Breast epithelium (tissue), 4 donors: Measurements from ENCODE around the gene HYAL3. TPM values are rescaled to one million over a fixed set of nuclear protein-coding genes. Genes with fewer than 3 reads are reported as not detected.
A peak's percentile ranks its signal among the peaks of the same experiment; 100 is the strongest.

Experiments
- DNase-seq, 2 donors: peaks; one replicate each; pipeline ENCODE4 v3.0.0-alpha.2; 2019; ENCODE audit warnings: low spot score in 2 of 2
- H3K27ac ChIP-seq, 2 donors: fragments of 200-600 bp; sonication (generic) in 1 of 2; one replicate each; pipeline ENCODE4 v1.5.1; 2016 to 2019; ENCODE audit warnings: mild to moderate bottlenecking in 1 of 2
- H3K27me3 ChIP-seq, 2 donors: fragments of 200-600 bp; sonication (generic) in 1 of 2; one replicate each; pipeline versions ENCODE4 v1.5.1 to v1.6.0; 2017 to 2019; ENCODE audit warnings: control low read depth in 1 of 2, mild to moderate bottlenecking in 1 of 2
- H3K36me3 ChIP-seq: fragments of 200-600 bp; one replicate; pipeline ENCODE4 v1.5.1; 2019
- H3K4me1 ChIP-seq, 2 donors: fragments of 200-600 bp; sonication (generic); one replicate each; pipeline ENCODE4 v1.5.1; 2016 to 2019; ENCODE audit warnings: control low read depth in 1 of 2
- H3K4me3 ChIP-seq, 3 donors: fragments of 200-600 bp; sonication (generic); 1 replicate in 2 of 3; 2 replicates in 1 of 3; pipeline ENCODE4 v1.5.1; 2016 to 2019; ENCODE audit warnings: mild to moderate bottlenecking in 3 of 3, moderate library complexity in 2 of 3
- H3K9me3 ChIP-seq, 2 donors: fragments of 200-600 bp; sonication (generic) in 1 of 2; one replicate each; pipeline ENCODE4 v1.5.1; 2016 to 2019; ENCODE audit warnings: control low read depth in 1 of 2
- POLR2A ChIP-seq: fragments of 450-650 bp; IDR thresholded peaks from one replicate; pipeline ENCODE4 v1.6.1; 2016; ENCODE audit warnings: antibody characterized with exemption, mild to moderate bottlenecking, moderate library complexity
- POLR2AphosphoS5 ChIP-seq, 3 donors: sonication (generic); formaldehyde crosslinking; IDR thresholded peaks; one replicate each; pipeline ENCODE4 v1.6.1; 2017; ENCODE audit warnings: antibody characterized with exemption in 3 of 3
- intact Hi-C: fragments of 100-400 bp; cut with DNase I; formaldehyde crosslinking; loops from one replicate; pipeline ENCODE4 v1.15.1; 2023; ENCODE audit warnings: low total_unique reads
- total RNA-seq, 3 donors: library from RNA; depleted of rRNA; stranded (reverse); fragments of >200 nt; gene quantifications; one replicate each; pipeline ENCODE4 v1.1.0, GENCODE V29; 2016
- TF ChIP-seq, protein P1 (sequence below), 3 donors: fragments of 450-650 bp; IDR thresholded peaks; one replicate each; pipeline ENCODE4 v1.5.1; 2016 to 2017; ENCODE audit warnings: antibody characterized with exemption in 3 of 3, mild to moderate bottlenecking in 3 of 3, moderate library complexity in 3 of 3

HYAL3 gene
- total RNA-seq, 3 donors from 2014 or later: 2.3 to 6.4 (median 2.7) TPM

DNA sequence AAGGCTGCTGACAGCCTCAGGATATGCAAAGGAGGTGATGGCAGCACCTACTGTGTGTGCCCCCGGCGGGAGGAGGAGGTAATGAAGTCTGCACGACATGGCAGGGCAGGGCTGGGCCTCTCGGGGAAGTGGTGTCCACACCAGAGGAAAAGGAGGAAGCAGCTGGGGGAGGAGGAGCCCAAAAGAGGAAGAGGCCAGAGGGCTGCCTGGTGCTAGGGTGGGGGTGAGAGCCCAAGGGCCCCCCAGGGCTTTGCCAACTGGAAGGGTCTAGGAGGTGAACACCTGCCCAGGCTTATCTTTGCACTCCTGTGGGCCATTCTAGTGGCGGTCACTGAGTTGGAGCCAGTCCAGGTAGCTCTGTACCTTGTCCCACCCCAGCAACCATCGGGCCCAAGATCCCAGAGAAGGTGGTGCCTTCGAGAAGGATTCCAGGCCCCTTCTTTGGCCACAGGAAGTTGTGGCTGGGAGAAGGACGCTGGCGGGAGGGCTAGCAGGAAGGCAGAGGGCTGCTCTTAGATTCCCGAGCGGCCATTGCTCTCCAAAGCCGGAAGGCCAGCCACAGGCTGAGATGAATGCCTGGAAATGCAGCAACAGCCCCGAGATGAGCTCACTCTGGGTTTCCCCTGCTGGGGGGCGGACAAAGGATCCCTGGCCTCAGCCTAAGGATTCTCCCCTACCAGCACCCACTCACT is 56.2 kb downstream of the HYAL3 start:
- peak overlapping the region in 2 of 3 donors; percentile 7 to 43 for H3K4me3 ChIP-seq
- no peak for DNase-seq
- H3K27me3 ChIP-seq: no peaks in the 10 kb centered on the region

More for the DNA sequence above, 56.2 kb downstream of the HYAL3 start:
- intact Hi-C loops: no loop called here
- no peaks in the 10 kb centered on the region for H3K9me3 ChIP-seq
- TF ChIP-seq POLR2AphosphoS5 (IDR thresholded peaks at IDR 0.05) (no peak), POLR2A (no peak)
- TF ChIP-seq, protein P1, sequence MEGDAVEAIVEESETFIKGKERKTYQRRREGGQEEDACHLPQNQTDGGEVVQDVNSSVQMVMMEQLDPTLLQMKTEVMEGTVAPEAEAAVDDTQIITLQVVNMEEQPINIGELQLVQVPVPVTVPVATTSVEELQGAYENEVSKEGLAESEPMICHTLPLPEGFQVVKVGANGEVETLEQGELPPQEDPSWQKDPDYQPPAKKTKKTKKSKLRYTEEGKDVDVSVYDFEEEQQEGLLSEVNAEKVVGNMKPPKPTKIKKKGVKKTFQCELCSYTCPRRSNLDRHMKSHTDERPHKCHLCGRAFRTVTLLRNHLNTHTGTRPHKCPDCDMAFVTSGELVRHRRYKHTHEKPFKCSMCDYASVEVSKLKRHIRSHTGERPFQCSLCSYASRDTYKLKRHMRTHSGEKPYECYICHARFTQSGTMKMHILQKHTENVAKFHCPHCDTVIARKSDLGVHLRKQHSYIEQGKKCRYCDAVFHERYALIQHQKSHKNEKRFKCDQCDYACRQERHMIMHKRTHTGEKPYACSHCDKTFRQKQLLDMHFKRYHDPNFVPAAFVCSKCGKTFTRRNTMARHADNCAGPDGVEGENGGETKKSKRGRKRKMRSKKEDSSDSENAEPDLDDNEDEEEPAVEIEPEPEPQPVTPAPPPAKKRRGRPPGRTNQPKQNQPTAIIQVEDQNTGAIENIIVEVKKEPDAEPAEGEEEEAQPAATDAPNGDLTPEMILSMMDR (IDR thresholded peaks at IDR 0.05): no peak
- H3K27ac ChIP-seq: peak overlapping the region; percentile 78 to 93
- H3K36me3 ChIP-seq: no peaks in the 10 kb centered on the region
- H3K4me1 ChIP-seq: peaks cover 40 to 58% of the 10 kb centered on the region in 2 donors

Other genes starting within 250 kb of the HYAL3 start
- gene RBM5, start 210.5 kb downstream of the HYAL3 start, total RNA-seq: 100 to 1,000 TPM; 214 to 343 (median 296) TPM
- gene SEMA3F, start 144.1 kb downstream of the HYAL3 start, total RNA-seq: 10 to 100 TPM in 2 of 3 donors, 1 to 10 TPM in 1; 7.7 to 49.8 (median 26.9) TPM
- not detected for gene GNAT1, start 107.8 kb downstream of the HYAL3 start, total RNA-seq
- 1 to 10 TPM in 1 of 3 donors, under 1 TPM in 1, not detected in 1; 0.98 to 2.5 TPM for gene SLC38A3, start 94.1 kb downstream of the HYAL3 start, total RNA-seq
- gene GNAI2, start 63.2 kb downstream of the HYAL3 start, total RNA-seq: 100 to 1,000 TPM in 2 of 3 donors, 10 to 100 TPM in 1; 95.3 to 232 (median 162) TPM
- gene SEMA3B, start 30.3 kb downstream of the HYAL3 start, total RNA-seq: 10 to 100 TPM; 10.1 to 17.6 (median 11.1) TPM
- not detected for gene LSMEM2, start 20.3 kb downstream of the HYAL3 start, total RNA-seq
- gene IFRD2, start 7.0 kb downstream of the HYAL3 start, total RNA-seq: 10 to 100 TPM; 50.4 to 82.3 (median 72.7) TPM
- gene NAA80, start within 50 bp of the HYAL3 start, total RNA-seq: 1 to 10 TPM; 6.0 to 8.8 (median 8.5) TPM
- 10 to 100 TPM in 1 of 3 donors, 1 to 10 TPM in 2; 3.5 to 16.1 (median 4.8) TPM for gene HYAL1, start 4.2 kb upstream of the HYAL3 start, total RNA-seq
- 100 to 1,000 TPM in 1 of 3 donors, 10 to 100 TPM in 2; 66.0 to 215 (median 96.0) TPM for gene HYAL2, start 23.3 kb upstream of the HYAL3 start, total RNA-seq
- gene TUSC2, start 28.8 kb upstream of the HYAL3 start, total RNA-seq: 10 to 100 TPM; 18.1 to 25.9 (median 21.3) TPM
- gene RASSF1, start 41.4 kb upstream of the HYAL3 start, total RNA-seq: 10 to 100 TPM; 42.7 to 63.6 (median 49.8) TPM
- 1 to 10 TPM in 2 of 3 donors, under 1 TPM in 1; 0.32 to 2.6 (median 1.9) TPM for gene ZMYND10, start 46.3 kb upstream of the HYAL3 start, total RNA-seq
- gene NPRL2, start 51.4 kb upstream of the HYAL3 start, total RNA-seq: 10 to 100 TPM; 17.4 to 31.5 (median 29.5) TPM
- 10 to 100 TPM; 23.6 to 30.1 (median 28.8) TPM for gene CYB561D2, start 51.5 kb upstream of the HYAL3 start, total RNA-seq
- 10 to 100 TPM; 46.7 to 67.3 (median 47.9) TPM for gene TMEM115, start 60.1 kb upstream of the HYAL3 start, total RNA-seq
- 1 to 10 TPM in 2 of 3 donors, under 1 TPM in 1; 0.80 to 2.0 (median 1.5) TPM for gene CACNA2D2, start 204.2 kb upstream of the HYAL3 start, total RNA-seq